Tibial nerve (tissue), 4 donors: ENCODE measurements around the gene MEN1. TPM values are rescaled to one million over a fixed set of nuclear protein-coding genes. Genes with fewer than 3 reads are reported as not detected.

ENCODE experiments used
- DNase-seq, 2 donors: peaks; one replicate each; pipeline ENCODE4 v3.0.0-alpha.2; 2019; ENCODE audit warnings: low spot score in 2 of 2
- H3K27ac ChIP-seq, 4 donors: fragments of 200-600 bp; sonication (generic) in 3 of 4; one replicate each; pipeline ENCODE4 v1.5.1; 2017 to 2019; ENCODE audit warnings: mild to moderate bottlenecking in 1 of 4
- H3K27me3 ChIP-seq, 2 donors: fragments of 200-600 bp; sonication (generic) in 1 of 2; one replicate each; pipeline versions ENCODE4 v1.5.1 to v1.6.0; 2017 to 2019
- H3K36me3 ChIP-seq, 3 donors: fragments of 200-600 bp; sonication (generic); one replicate each; pipeline ENCODE4 v1.5.1; 2018 to 2019
- H3K4me1 ChIP-seq, 4 donors: fragments of 200-600 bp; sonication (generic) in 3 of 4; one replicate each; pipeline ENCODE4 v1.5.1; 2017 to 2019
- H3K4me3 ChIP-seq, 4 donors: fragments of 200-600 bp; sonication (generic) in 3 of 4; one replicate each; pipeline ENCODE4 v1.5.1; 2017 to 2019; ENCODE audit warnings: mild to moderate bottlenecking in 1 of 4, moderate library complexity in 1 of 4
- H3K9me3 ChIP-seq, 4 donors: fragments of 200-600 bp; sonication (generic) in 3 of 4; one replicate each; pipeline ENCODE4 v1.5.1; 2017 to 2019
- EP300 ChIP-seq, 2 donors: sonication (generic); formaldehyde crosslinking; IDR thresholded peaks; one replicate each; pipeline ENCODE4 v1.6.1; 2017; ENCODE audit warnings: antibody characterized with exemption in 2 of 2, mild to moderate bottlenecking in 1 of 2
- POLR2A ChIP-seq, 2 donors: fragments of 450-650 bp; IDR thresholded peaks; one replicate each; pipeline ENCODE4 v1.6.1; 2017; ENCODE audit warnings: antibody characterized with exemption in 2 of 2, mild to moderate bottlenecking in 2 of 2, moderate library complexity in 2 of 2
- WGBS, 2 donors: methylation state at CpG; one replicate each; pipeline ENCODE4 v1.1.5; 2018; 5-methylcytosine and 5-hydroxymethylcytosine counted together
- total RNA-seq, 4 donors: library from RNA; depleted of rRNA; stranded (reverse); fragments of >200 nt; gene quantifications; one replicate each; pipeline ENCODE4 v1.1.0, GENCODE V29; 2016
- TF ChIP-seq, protein P1 (sequence below), 5 experiments: fragments of 200-600 bp in 3 of 5; fragments of 450-650 bp in 2 of 5; sonication (generic) in 3 of 5; IDR thresholded peaks; one replicate each; pipeline ENCODE4 v1.5.1; 2016 to 2019; ENCODE audit warnings: antibody characterized with exemption in 5 of 5, mild to moderate bottlenecking in 3 of 5, moderate library complexity in 2 of 5

MEN1 gene
- total RNA-seq, 4 donors from 2014 or later: 15.3 to 30.9 (median 19.7) TPM

DNA sequence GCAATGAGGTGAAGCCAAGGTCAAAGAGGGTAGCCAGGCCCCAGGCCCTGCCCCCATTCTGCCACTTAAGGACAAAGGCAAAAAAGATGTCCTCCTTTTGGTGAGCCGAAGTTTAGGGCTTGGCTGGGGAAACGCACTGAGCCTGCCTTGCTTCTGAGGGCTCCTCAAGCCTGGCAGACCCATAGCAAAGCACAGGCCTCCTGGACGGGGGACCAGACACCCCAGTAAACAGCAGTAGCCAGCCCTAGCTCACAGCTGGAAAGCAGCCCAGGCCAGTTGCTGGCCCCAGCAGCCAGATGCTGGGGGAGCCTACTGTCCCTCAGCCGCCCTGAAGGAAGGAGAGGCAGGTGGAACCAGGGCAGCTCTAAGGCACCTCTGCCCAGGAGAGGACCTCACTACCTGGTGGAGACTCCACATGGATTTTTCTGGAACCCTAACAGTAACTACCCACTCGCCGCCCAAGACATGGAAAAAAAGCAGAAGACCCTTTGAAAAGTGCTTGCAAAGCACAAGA is 46.8 kb downstream of the MEN1 start:
- WGBS, 2 donors: 47 to 57% methylated on average over 5 to 6 of the region's 6 CpGs
- no peak for TF ChIP-seq POLR2A (IDR thresholded peaks at IDR 0.05)
- TF ChIP-seq, protein P1, sequence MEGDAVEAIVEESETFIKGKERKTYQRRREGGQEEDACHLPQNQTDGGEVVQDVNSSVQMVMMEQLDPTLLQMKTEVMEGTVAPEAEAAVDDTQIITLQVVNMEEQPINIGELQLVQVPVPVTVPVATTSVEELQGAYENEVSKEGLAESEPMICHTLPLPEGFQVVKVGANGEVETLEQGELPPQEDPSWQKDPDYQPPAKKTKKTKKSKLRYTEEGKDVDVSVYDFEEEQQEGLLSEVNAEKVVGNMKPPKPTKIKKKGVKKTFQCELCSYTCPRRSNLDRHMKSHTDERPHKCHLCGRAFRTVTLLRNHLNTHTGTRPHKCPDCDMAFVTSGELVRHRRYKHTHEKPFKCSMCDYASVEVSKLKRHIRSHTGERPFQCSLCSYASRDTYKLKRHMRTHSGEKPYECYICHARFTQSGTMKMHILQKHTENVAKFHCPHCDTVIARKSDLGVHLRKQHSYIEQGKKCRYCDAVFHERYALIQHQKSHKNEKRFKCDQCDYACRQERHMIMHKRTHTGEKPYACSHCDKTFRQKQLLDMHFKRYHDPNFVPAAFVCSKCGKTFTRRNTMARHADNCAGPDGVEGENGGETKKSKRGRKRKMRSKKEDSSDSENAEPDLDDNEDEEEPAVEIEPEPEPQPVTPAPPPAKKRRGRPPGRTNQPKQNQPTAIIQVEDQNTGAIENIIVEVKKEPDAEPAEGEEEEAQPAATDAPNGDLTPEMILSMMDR (IDR thresholded peaks at IDR 0.05): no peak
- Histone ChIP-seq H3K4me3 (no peak overlapping the region), H3K36me3 (peaks cover 27 to 67% (median 41%) of the 10 kb centered on the region in 3 donors), H3K9me3 (no peaks in the 10 kb centered on the region), H3K27ac (peak overlapping the region in 3 of 4 donors; percentile 17 to 60 (median 57)), H3K4me1 (peaks cover 0 to 79% (median 41%) of the 10 kb centered on the region in 4 donors), H3K27me3 (no peaks in the 10 kb centered on the region)
- DNase-seq: no peak

DNA sequence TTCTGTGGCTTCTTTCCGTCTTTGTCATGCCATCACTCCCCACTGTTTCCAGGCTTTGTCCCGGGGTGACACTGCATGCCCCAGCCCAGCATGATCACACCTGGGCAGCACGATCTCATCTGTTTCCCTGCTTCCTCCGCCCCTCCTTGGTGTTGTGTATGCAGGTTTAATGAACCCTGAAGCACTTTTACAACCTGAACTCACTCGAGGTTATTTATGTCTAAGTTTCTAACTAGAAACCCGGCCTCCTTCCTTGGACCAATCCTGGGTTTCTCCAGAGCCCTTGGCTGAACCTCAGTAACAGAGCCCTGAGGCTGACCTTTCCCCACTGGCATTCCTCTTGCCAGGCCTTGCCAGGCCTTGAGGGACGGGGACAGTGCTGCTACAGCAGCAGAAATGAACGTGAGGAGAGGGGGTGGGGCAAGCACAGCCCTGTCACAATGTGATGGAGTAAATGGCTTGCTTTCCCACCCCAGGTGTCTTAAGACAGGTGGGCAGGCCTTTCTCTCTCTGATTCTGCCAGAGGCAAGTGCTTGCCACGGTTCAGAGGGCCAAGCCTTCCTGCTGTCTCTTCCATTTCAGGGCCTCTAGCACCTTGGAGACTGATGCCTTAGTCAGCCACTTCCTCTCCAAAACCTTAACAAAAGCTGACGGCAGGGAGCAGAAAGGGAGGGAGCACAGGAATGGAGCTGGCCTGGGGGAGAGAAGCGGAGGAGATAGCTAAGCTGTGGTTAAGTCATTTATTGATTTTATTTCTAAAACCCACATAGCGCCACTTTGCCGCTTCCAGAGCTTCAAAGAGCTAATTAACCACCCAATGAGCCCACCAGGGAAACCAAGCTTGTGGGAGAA is 47.5 kb downstream of the MEN1 start:
- WGBS, 2 donors: 41 to 47% methylated on average over 13 of the region's 13 CpGs
- Histone ChIP-seq H3K9me3 (no peaks in the 10 kb centered on the region), H3K27me3 (no peaks in the 10 kb centered on the region), H3K4me3 (no peak overlapping the region), H3K36me3 (peaks cover 22 to 60% (median 34%) of the 10 kb centered on the region in 3 donors), H3K27ac (peak overlapping the region in 3 of 4 donors; percentile 17 to 60 (median 57)), H3K4me1 (peaks cover 0 to 75% (median 41%) of the 10 kb centered on the region in 4 donors)
- DNase-seq: no peak
- TF ChIP-seq EP300 (IDR thresholded peaks at IDR 0.05) (no peak), POLR2A (IDR thresholded peaks at IDR 0.05) (no peak)
- TF ChIP-seq, protein P1 (IDR thresholded peaks at IDR 0.05): no peak

DNA sequence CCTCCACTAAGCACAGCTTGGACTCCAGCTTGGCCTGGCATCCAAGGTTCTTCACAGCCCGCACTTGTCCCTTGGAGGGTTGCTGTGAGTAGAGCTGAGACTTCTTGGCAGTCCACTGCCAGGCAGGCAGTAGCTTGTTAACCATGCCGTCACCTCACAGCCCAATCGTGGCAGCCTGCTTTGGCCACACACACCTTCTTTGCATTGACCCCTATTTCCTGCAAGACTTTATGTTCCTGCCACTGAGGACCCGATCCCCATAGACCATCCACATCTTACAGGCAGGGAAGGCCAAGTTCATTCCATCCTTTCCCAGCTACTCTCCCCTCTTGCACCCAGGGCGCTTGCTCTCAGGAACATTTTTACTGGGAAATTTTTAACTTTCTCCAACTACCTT is 48.1 kb downstream of the MEN1 start:
- TF ChIP-seq, protein P1 (IDR thresholded peaks at IDR 0.05): no peak
- no peak for TF ChIP-seq EP300 (IDR thresholded peaks at IDR 0.05)
- TF ChIP-seq POLR2A (IDR thresholded peaks at IDR 0.05): no peak
- WGBS, 2 donors: 58% methylated on average over 5 of the region's 5 CpGs
- Histone ChIP-seq H3K36me3 (peaks cover 15 to 54% (median 28%) of the 10 kb centered on the region in 3 donors), H3K27me3 (no peaks in the 10 kb centered on the region), H3K9me3 (no peaks in the 10 kb centered on the region), H3K4me1 (peaks cover 0 to 69% (median 39%) of the 10 kb centered on the region in 4 donors), H3K4me3 (no peak overlapping the region), H3K27ac (peak overlapping the region in 3 of 4 donors; percentile 17 to 57 (median 34))
- DNase-seq: no peak

DNA sequence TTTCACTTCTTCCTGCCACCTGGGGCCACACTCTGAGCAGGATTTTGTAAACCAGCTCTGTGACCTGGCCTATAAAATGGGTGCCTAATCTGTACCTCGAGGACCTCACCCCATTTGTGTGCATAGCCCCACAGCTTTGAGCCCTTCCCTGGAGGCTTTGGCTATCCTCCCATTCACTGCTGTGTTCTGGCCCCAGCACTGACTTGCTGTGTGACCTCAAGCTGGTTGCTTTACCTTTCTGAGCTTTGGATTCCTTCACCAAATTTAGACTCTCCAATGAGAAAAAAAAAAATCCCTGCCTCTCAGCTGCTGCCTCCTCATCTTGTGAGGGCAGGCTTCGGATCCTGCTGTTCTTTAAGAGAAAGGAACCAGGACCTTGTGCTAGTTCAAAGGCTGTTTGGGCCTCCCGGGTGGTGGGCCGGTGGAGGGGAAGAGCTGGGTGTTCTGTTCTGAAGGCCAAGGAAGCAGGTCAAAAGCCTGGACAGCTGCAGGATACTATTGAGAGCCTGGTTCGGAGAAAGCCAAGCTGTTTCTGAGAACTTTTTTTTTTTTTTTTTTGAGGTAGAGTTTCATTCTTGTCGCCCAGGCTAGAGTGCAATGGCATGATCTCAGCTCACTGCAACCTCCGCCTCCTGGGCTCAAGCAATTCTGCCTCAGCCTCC is 49.5 kb downstream of the MEN1 start:
- no peak for TF ChIP-seq POLR2A (IDR thresholded peaks at IDR 0.05)
- TF ChIP-seq, protein P1 (IDR thresholded peaks at IDR 0.05): no peak
- TF ChIP-seq EP300 (IDR thresholded peaks at IDR 0.05): no peak
- peak overlapping the region in 2 of 4 donors; percentile 26 to 46 for H3K27ac ChIP-seq
- 59 to 65% methylated on average over 7 of the region's 7 CpGs for WGBS, 2 donors
- H3K36me3 ChIP-seq: peaks cover 9 to 40% (median 14%) of the 10 kb centered on the region in 3 donors
- peaks cover 0 to 67% (median 38%) of the 10 kb centered on the region in 4 donors for H3K4me1 ChIP-seq
- H3K9me3 ChIP-seq: no peaks in the 10 kb centered on the region
- no peak overlapping the region for H3K4me3 ChIP-seq
- no peak for DNase-seq
- H3K27me3 ChIP-seq: no peaks in the 10 kb centered on the region
